Measurements from ENCODE around the gene PAAF1. TPM values are rescaled to one million over a fixed set of nuclear protein-coding genes. Genes with fewer than 3 reads are reported as not detected.

Gene PAAF1
- total and polyA plus RNA-seq, 7 donors = 10.9 to 20.7 (median 16.7) TPM

DNA sequence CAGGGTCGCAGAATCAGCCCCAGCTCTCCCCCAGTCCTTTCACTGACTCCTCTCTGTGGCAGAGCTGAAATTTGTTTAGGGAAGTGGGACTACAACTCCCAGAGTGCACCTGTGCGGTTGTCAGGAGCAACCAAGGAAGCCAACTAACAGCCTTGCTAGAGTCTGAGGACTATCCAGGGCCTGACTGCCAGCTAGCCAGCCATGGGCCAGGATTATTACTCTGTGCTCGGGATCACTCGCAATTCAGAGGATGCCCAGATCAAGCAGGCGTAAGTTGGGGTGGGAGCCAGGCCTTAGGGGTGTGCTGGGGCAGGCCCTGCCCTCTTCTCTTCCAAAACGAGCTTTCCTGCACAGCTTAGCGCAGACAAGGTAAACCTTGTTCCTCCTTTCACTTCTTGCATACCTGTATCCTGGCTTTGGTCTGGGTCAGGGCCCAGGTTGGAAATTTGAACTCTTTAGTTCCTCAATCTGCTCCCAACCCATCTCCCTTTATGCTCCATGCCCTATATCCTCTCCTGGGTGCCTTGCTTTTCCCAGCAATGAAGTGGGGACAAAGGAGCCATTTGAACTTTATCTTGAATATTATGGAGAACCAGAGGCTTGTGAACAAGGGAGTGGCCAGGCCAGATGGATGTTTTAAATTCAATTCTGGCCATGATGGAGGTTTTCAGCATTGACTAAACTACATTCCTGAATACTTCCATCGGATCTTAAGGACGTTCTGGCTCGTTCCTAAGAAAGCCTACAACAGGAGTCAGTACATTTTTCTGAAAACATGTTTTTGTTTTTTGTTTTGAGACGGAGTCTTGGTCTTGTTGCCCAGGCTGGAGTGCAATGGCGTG is 74.3 kb downstream of the PAAF1 start, which contains the start of gene DNAJB13:
TSS of gene DNAJB13 (plus strand) at position 158 of the 842 bp plus-strand sequence. CDS start at position 202, 44 bp downstream.
- no peak for TF ChIP-seq POLR2A (IDR thresholded peaks at IDR 0.05)
- no peak for TF ChIP-seq POLR2AphosphoS5 (IDR thresholded peaks at IDR 0.05)
- TF ChIP-seq EP300 (IDR thresholded peaks at IDR 0.05) = no peak
- TF ChIP-seq CTCF (IDR thresholded peaks at IDR 0.05) = no peak
- Histone ChIP-seq H3K27ac (no peak within 1 kb of the TSS), H3K4me3 (no peak within 1 kb of the TSS), H3K9me3 (no peaks in the 10 kb centered on the region), H3K27me3 (peaks cover 0 to 3% (median 0%) of the 10 kb centered on the region in 3 donors), H3K36me3 (no peaks in the 10 kb centered on the region), H3K4me1 (no peaks in the 10 kb centered on the region)
- DNase-seq = peak; percentile 33
- intact Hi-C loops (cut with DNase I) = no loop called here
- 85 to 89% methylated on average over 12 of the region's 12 CpGs for WGBS, 2 donors

GRCh38 chr11:73951797-73952196 is 75.0 kb downstream of the PAAF1 start:
- Histone ChIP-seq H3K9me3 (no peaks in the 10 kb centered on the region), H3K27me3 (peaks cover 0 to 8% (median 0%) of the 10 kb centered on the region in 3 donors), H3K4me1 (no peaks in the 10 kb centered on the region), H3K4me3 (no peak overlapping the region), H3K27ac (no peak overlapping the region), H3K36me3 (no peaks in the 10 kb centered on the region)
- WGBS, 2 donors = 90 to 94% methylated on average over 7 of the region's 7 CpGs
- intact Hi-C loops (cut with DNase I) = no loop called here
- TF ChIP-seq POLR2AphosphoS5 (IDR thresholded peaks at IDR 0.05) (no peak), CTCF (IDR thresholded peaks at IDR 0.05) (no peak), POLR2A (IDR thresholded peaks at IDR 0.05) (no peak), EP300 (IDR thresholded peaks at IDR 0.05) (no peak)
- DNase-seq = peak; percentile 2

- H3K4me1 ChIP-seq = no peaks in the 10 kb centered on the region
- H3K4me3 ChIP-seq = no peak overlapping the region
- TF ChIP-seq POLR2A (IDR thresholded peaks at IDR 0.05) (no peak), CTCF (IDR thresholded peaks at IDR 0.05) (no peak), POLR2AphosphoS5 (IDR thresholded peaks at IDR 0.05) (no peak)
- H3K27me3 ChIP-seq = peaks cover 0 to 14% (median 0%) of the 10 kb centered on the region in 3 donors
- intact Hi-C loops (cut with DNase I) = no loop called here
- H3K9me3 ChIP-seq = no peaks in the 10 kb centered on the region
- H3K36me3 ChIP-seq = no peaks in the 10 kb centered on the region
- WGBS, 2 donors = 44 to 64% methylated on average over 29 of the region's 29 CpGs
- DNase-seq = peak; percentile 50
- H3K27ac ChIP-seq = no peak overlapping the region
Observed at GRCh38 chr11:73956876-73957653, 80.3 kb downstream of the PAAF1 start.

- Histone ChIP-seq H3K4me3 (no peak overlapping the region), H3K4me1 (no peaks in the 10 kb centered on the region), H3K36me3 (no peaks in the 10 kb centered on the region), H3K27ac (no peak overlapping the region), H3K27me3 (peaks cover 0 to 14% (median 0%) of the 10 kb centered on the region in 3 donors), H3K9me3 (no peaks in the 10 kb centered on the region)
- WGBS, 2 donors = 53 to 60% methylated on average over 25 of the region's 25 CpGs
- TF ChIP-seq POLR2AphosphoS5 (IDR thresholded peaks at IDR 0.05) (no peak), CTCF (IDR thresholded peaks at IDR 0.05) (no peak), EP300 (IDR thresholded peaks at IDR 0.05) (no peak), POLR2A (IDR thresholded peaks at IDR 0.05) (no peak)
- peak; percentile 46 for DNase-seq
- intact Hi-C loops (cut with DNase I) = no loop called here
Observed at GRCh38 chr11:73957654-73958361, 81.0 kb downstream of the PAAF1 start.

Data from sigmoid colon (tissue), 7 donors.